SK-N-SH (cell line): ENCODE data around the gene TACC2. TPM values are rescaled to one million over a fixed set of nuclear protein-coding genes. Genes with fewer than 3 reads are reported as not detected.

ENCODE experiments used
- CTCF ChIA-PET: fragments of 300-600, 350-600 bp; formaldehyde crosslinking; extraction: SDS; loops from one replicate; lab custom pipeline; 2021; lab: Yijun Ruan, JAX
- POLR2A ChIA-PET: fragments of 350-600 bp; sonication (Branson Sonifier 250); formaldehyde crosslinking; extraction: SDS; loops from one replicate; lab custom pipeline; 2020; ENCODE audit warnings: antibody characterized with exemption, inconsistent platforms; lab: Yijun Ruan, JAX
- DNase-seq: peaks from one replicate; pipeline ENCODE4 v3.0.0; 2012
- H2AFZ ChIP-seq: fragments of 200-600 bp; sonication (generic); 2 replicates; pipeline ENCODE4 v1.8.1; 2016; ENCODE audit warnings: antibody characterized with exemption, mild to moderate bottlenecking, low read depth
- H3F3A ChIP-seq: fragments of 200-600 bp; sonication (generic); replicated peaks from 2 replicates; pipeline ENCODE3; 2016; ENCODE audit warnings: antibody characterized with exemption, mild to moderate bottlenecking; ENCODE audit not compliant: insufficient read depth
- H3K27ac ChIP-seq, 2 experiments: fragments of 200-500 bp in 1 of 2; fragments of 200-600 bp in 1 of 2; sonication (Bioruptor generic) in 1 of 2; sonication (generic), shearing (Covaris generic) in 1 of 2; 2 replicates each; pipeline versions ENCODE4 v1.5.1 to v1.6.1; 2014 to 2016; ENCODE audit warnings: low read depth in 2 of 2, inconsistent platforms in 1 of 2, low read length in 1 of 2, mild to moderate bottlenecking in 1 of 2, mixed read lengths in 1 of 2
- H3K27me3 ChIP-seq: fragments of 200-600 bp; sonication (generic), shearing (Covaris generic); 2 replicates; pipeline ENCODE4 v1.6.1; 2016; ENCODE audit warnings: mixed run types; ENCODE audit not compliant: insufficient read depth
- H3K36me3 ChIP-seq, 2 experiments: fragments of 200-500 bp in 1 of 2; fragments of 200-600 bp in 1 of 2; sonication (Bioruptor generic) in 1 of 2; sonication (generic) in 1 of 2; replicated peaks in 1 of 2; 2 replicates each; pipeline versions ENCODE3 to v1.5.1; 2014 to 2016; ENCODE audit warnings: low read length in 1 of 2, mild to moderate bottlenecking in 1 of 2; ENCODE audit not compliant: insufficient read depth in 2 of 2, control insufficient read depth in 1 of 2
- H3K4me1 ChIP-seq, 2 experiments: fragments of 200-500 bp in 1 of 2; fragments of 200-600 bp in 1 of 2; sonication (Bioruptor generic) in 1 of 2; sonication (generic), shearing (Covaris generic) in 1 of 2; 2 replicates each; pipeline versions ENCODE4 v1.5.1 to v1.6.1; 2014 to 2016; ENCODE audit warnings: low read depth in 1 of 2, low read length in 1 of 2, mixed run types in 1 of 2; ENCODE audit not compliant: insufficient read depth in 2 of 2, control insufficient read depth in 1 of 2
- H3K4me2 ChIP-seq: fragments of 200-600 bp; sonication (generic), shearing (Covaris generic); 2 replicates; pipeline ENCODE4 v1.6.1; 2017; ENCODE audit warnings: mixed run types
- H3K4me3 ChIP-seq, 2 experiments: fragments of 200-500 bp in 1 of 2; fragments of 200-600 bp in 1 of 2; sonication (Bioruptor generic) in 1 of 2; sonication (generic), shearing (Covaris generic) in 1 of 2; 2 replicates each; pipeline versions ENCODE4 v1.5.1 to v1.8.1; 2014 to 2016; ENCODE audit warnings: low read depth in 2 of 2, inconsistent platforms in 1 of 2, low read length in 1 of 2, mild to moderate bottlenecking in 1 of 2, mixed read lengths in 1 of 2, moderate library complexity in 1 of 2
- H3K79me2 ChIP-seq: fragments of 200-600 bp; sonication (generic); 2 replicates; pipeline ENCODE4 v1.8.1; 2017; ENCODE audit warnings: mild to moderate bottlenecking; ENCODE audit not compliant: insufficient read depth
- H3K9ac ChIP-seq: fragments of 200-600 bp; sonication (generic); 2 replicates; pipeline ENCODE4 v1.6.1; 2017; ENCODE audit warnings: mixed run types
- H3K9me2 ChIP-seq: fragments of 200-600 bp; sonication (generic); 2 replicates; pipeline ENCODE4 v1.6.1; 2017; ENCODE audit warnings: mixed run types
- H3K9me3 ChIP-seq: fragments of 200-600 bp; sonication (generic); 2 replicates; pipeline ENCODE4 v1.6.1; 2017; ENCODE audit warnings: mixed run types, mild to moderate bottlenecking, moderate library complexity
- H4K20me1 ChIP-seq: fragments of 200-600 bp; sonication (generic); 2 replicates; pipeline ENCODE4 v1.6.1; 2017; ENCODE audit warnings: mild to moderate bottlenecking, mixed run types; ENCODE audit not compliant: insufficient read depth
- CHD2 ChIP-seq: fragments of 150-350 bp; IDR thresholded peaks from 2 replicates; pipeline ENCODE4 v1.6.1; 2018; ENCODE audit warnings: low read length; ENCODE audit not compliant: partially characterized antibody
- FOXJ3 ChIP-seq: sonication (generic); formaldehyde crosslinking; IDR thresholded peaks from 2 replicates; pipeline ENCODE4 v1.5.1; 2020; ENCODE audit warnings: mild to moderate bottlenecking, missing genetic modification reagents
- IRF3 ChIP-seq: fragments of 150-350 bp; IDR thresholded peaks from 2 replicates; pipeline ENCODE4 v1.6.1; 2016; ENCODE audit warnings: mild to moderate bottlenecking, low read depth, low read length
- MXI1 ChIP-seq: IDR thresholded peaks from 2 replicates; pipeline ENCODE4 v1.6.1; 2012; ENCODE audit warnings: mild to moderate bottlenecking, low read depth, low read length, improper control_type of control experiment
- PBX3 ChIP-seq: IDR thresholded peaks from 2 replicates; pipeline ENCODE4; 2012
- USF2 ChIP-seq: fragments of 150-350 bp; IDR thresholded peaks from 2 replicates; pipeline ENCODE4 v1.6.1; 2017; ENCODE audit warnings: antibody characterized with exemption, low read length, low read depth, borderline replicate concordance
- WGBS: methylation state at CpG from one replicate; pipeline ENCODE4 v1.1.6; 2017; ENCODE audit warnings: low lambda C conversion rate; 5-methylcytosine and 5-hydroxymethylcytosine counted together
- polyA plus RNA-seq, 3 experiments: library from polyadenylated mRNA; depleted of rRNA; stranded (reverse); fragments of >200 nt; gene quantifications; 2 replicates each; pipeline ENCODE4 v1.2.3, GENCODE V29; 2012

TACC2 gene
- polyA plus RNA-seq, 1 of the 3 experiments (the other 2 are of a cell fraction): 8.8 TPM

- ChIA-PET CTCF (interaction anchor here (1.6 kb wide), 1 partner anchor 13 kb away, joined by 3 read pairs; no protein-coding TSS in a partner anchor), POLR2A (interaction anchor here (0.8 to 1.5 kb wide), 2 partner anchors 13 to 25 kb away, joined by 3 read pairs; no protein-coding TSS in a partner anchor)
- no peak for TF ChIP-seq CHD2
These were observed 282.1 kb downstream of the TACC2 start, which contains the start of gene BTBD16 for GRCh38 chr10:122271076-122271475. BTBD16 (plus strand) TSS chr10:122271296; CDS start chr10:122275082, 3,786 bp downstream.

GRCh38 chr10:122273966-122274545 lies 285.1 kb downstream of the TACC2 start:
- no peaks in the 10 kb centered on the region for H3K36me3 ChIP-seq
- ChIA-PET POLR2A (no interaction called here), CTCF (interaction anchor here (1.7 kb wide), 1 partner anchor 11 kb away, joined by 4 read pairs; no protein-coding TSS in a partner anchor)
- no peaks in the 10 kb centered on the region for H3K79me2 ChIP-seq
- no peak overlapping the region for H3K27ac ChIP-seq
- H4K20me1 ChIP-seq: no peaks in the 10 kb centered on the region
- no peak overlapping the region for H3K4me3 ChIP-seq
- no peak overlapping the region for H2AFZ ChIP-seq
- no peak overlapping the region for H3K9ac ChIP-seq
- TF ChIP-seq MXI1: no peak
- no peak for TF ChIP-seq FOXJ3 (CRISPR knock-in tag)
- TF ChIP-seq USF2: no peak
- 78% methylated on average over 10 of the region's 10 CpGs for WGBS
- H3K9me2 ChIP-seq: no peaks in the 10 kb centered on the region
- no peaks in the 10 kb centered on the region for H3K27me3 ChIP-seq
- H3K4me1 ChIP-seq: no peaks in the 10 kb centered on the region
- no peaks in the 10 kb centered on the region for H3F3A ChIP-seq
- no peak overlapping the region for H3K4me2 ChIP-seq
- DNase-seq: no peak
- H3K9me3 ChIP-seq: no peaks in the 10 kb centered on the region

More at GRCh38 chr10:122271076-122271475, 282.1 kb downstream of the TACC2 start, which contains the start of gene BTBD16:
- no peak within 1 kb of the TSS for H3K27ac ChIP-seq
- H3K4me2 ChIP-seq: no peak within 1 kb of the TSS
- DNase-seq: no peak
- H3K9me3 ChIP-seq: no peaks in the 10 kb centered on the region
- H3K27me3 ChIP-seq: no peaks in the 10 kb centered on the region
- H2AFZ ChIP-seq: no peak within 1 kb of the TSS
- no peaks in the 10 kb centered on the region for H3K79me2 ChIP-seq
- H3K9me2 ChIP-seq: no peaks in the 10 kb centered on the region
- H3K4me3 ChIP-seq: no peak within 1 kb of the TSS
- H3K4me1 ChIP-seq: no peaks in the 10 kb centered on the region; a peak in 1 of 4 replicates
- H3K9ac ChIP-seq: no peak within 1 kb of the TSS
- H3F3A ChIP-seq: no peaks in the 10 kb centered on the region
- no peaks in the 10 kb centered on the region for H4K20me1 ChIP-seq
- H3K36me3 ChIP-seq: peaks cover 0 to 3% of the 10 kb centered on the region in 2 experiments
- 92% methylated on average over 4 of the region's 5 CpGs for WGBS

- no peaks in the 10 kb centered on the region for H4K20me1 ChIP-seq
- no peak overlapping the region for H3K4me3 ChIP-seq
- 91% methylated on average over 6 of the region's 6 CpGs for WGBS
- no peak overlapping the region for H3K27ac ChIP-seq
- H3K9me3 ChIP-seq: no peaks in the 10 kb centered on the region
- H3K4me1 ChIP-seq: no peaks in the 10 kb centered on the region
- no peak overlapping the region for H2AFZ ChIP-seq
- H3F3A ChIP-seq: no peaks in the 10 kb centered on the region
- ChIA-PET POLR2A (no interaction called here), CTCF (interaction anchor here (0.5 to 6.2 kb wide), 4 partner anchors 8 to 260 kb away, joined by 3 to 50 read pairs (median 4); no protein-coding TSS in a partner anchor)
- DNase-seq: no peak
- no peaks in the 10 kb centered on the region for H3K27me3 ChIP-seq
- no peak overlapping the region for H3K9ac ChIP-seq
- TF ChIP-seq PBX3 (peak; percentile 32; the same call in 1 of the 2 replicates), IRF3 (no peak)
- TF ChIP-seq, all 33 proteins: peak for 1
- Histone ChIP-seq H3K9me2 (no peaks in the 10 kb centered on the region), H3K79me2 (no peaks in the 10 kb centered on the region), H3K4me2 (no peak overlapping the region), H3K36me3 (no peaks in the 10 kb centered on the region)
These were observed 287.7 kb downstream of the TACC2 start for GRCh38 chr10:122276611-122277208.
